SK-N-SH (cell line): ENCODE data around the gene RAG2. TPM values are rescaled to one million over a fixed set of nuclear protein-coding genes. Genes with fewer than 3 reads are reported as not detected.

ENCODE experiments used
- CTCF ChIA-PET: fragments of 300-600, 350-600 bp; formaldehyde crosslinking; extraction: SDS; loops from one replicate; lab custom pipeline; 2021; lab: Yijun Ruan, JAX
- POLR2A ChIA-PET: fragments of 350-600 bp; sonication (Branson Sonifier 250); formaldehyde crosslinking; extraction: SDS; loops from one replicate; lab custom pipeline; 2020; ENCODE audit warnings: antibody characterized with exemption, inconsistent platforms; lab: Yijun Ruan, JAX
- DNase-seq: peaks from one replicate; pipeline ENCODE4 v3.0.0; 2012
- H2AFZ ChIP-seq: fragments of 200-600 bp; sonication (generic); 2 replicates; pipeline ENCODE4 v1.8.1; 2016; ENCODE audit warnings: antibody characterized with exemption, mild to moderate bottlenecking, low read depth
- H3F3A ChIP-seq: fragments of 200-600 bp; sonication (generic); replicated peaks from 2 replicates; pipeline ENCODE3; 2016; ENCODE audit warnings: antibody characterized with exemption, mild to moderate bottlenecking; ENCODE audit not compliant: insufficient read depth
- H3K27ac ChIP-seq, 2 experiments: fragments of 200-500 bp in 1 of 2; fragments of 200-600 bp in 1 of 2; sonication (Bioruptor generic) in 1 of 2; sonication (generic), shearing (Covaris generic) in 1 of 2; 2 replicates each; pipeline versions ENCODE4 v1.5.1 to v1.6.1; 2014 to 2016; ENCODE audit warnings: low read depth in 2 of 2, inconsistent platforms in 1 of 2, low read length in 1 of 2, mild to moderate bottlenecking in 1 of 2, mixed read lengths in 1 of 2
- H3K27me3 ChIP-seq: fragments of 200-600 bp; sonication (generic), shearing (Covaris generic); 2 replicates; pipeline ENCODE4 v1.6.1; 2016; ENCODE audit warnings: mixed run types; ENCODE audit not compliant: insufficient read depth
- H3K36me3 ChIP-seq, 2 experiments: fragments of 200-500 bp in 1 of 2; fragments of 200-600 bp in 1 of 2; sonication (Bioruptor generic) in 1 of 2; sonication (generic) in 1 of 2; replicated peaks in 1 of 2; 2 replicates each; pipeline versions ENCODE3 to v1.5.1; 2014 to 2016; ENCODE audit warnings: low read length in 1 of 2, mild to moderate bottlenecking in 1 of 2; ENCODE audit not compliant: insufficient read depth in 2 of 2, control insufficient read depth in 1 of 2
- H3K4me1 ChIP-seq, 2 experiments: fragments of 200-500 bp in 1 of 2; fragments of 200-600 bp in 1 of 2; sonication (Bioruptor generic) in 1 of 2; sonication (generic), shearing (Covaris generic) in 1 of 2; 2 replicates each; pipeline versions ENCODE4 v1.5.1 to v1.6.1; 2014 to 2016; ENCODE audit warnings: low read depth in 1 of 2, low read length in 1 of 2, mixed run types in 1 of 2; ENCODE audit not compliant: insufficient read depth in 2 of 2, control insufficient read depth in 1 of 2
- H3K4me2 ChIP-seq: fragments of 200-600 bp; sonication (generic), shearing (Covaris generic); 2 replicates; pipeline ENCODE4 v1.6.1; 2017; ENCODE audit warnings: mixed run types
- H3K4me3 ChIP-seq, 2 experiments: fragments of 200-500 bp in 1 of 2; fragments of 200-600 bp in 1 of 2; sonication (Bioruptor generic) in 1 of 2; sonication (generic), shearing (Covaris generic) in 1 of 2; 2 replicates each; pipeline versions ENCODE4 v1.5.1 to v1.8.1; 2014 to 2016; ENCODE audit warnings: low read depth in 2 of 2, inconsistent platforms in 1 of 2, low read length in 1 of 2, mild to moderate bottlenecking in 1 of 2, mixed read lengths in 1 of 2, moderate library complexity in 1 of 2
- H3K79me2 ChIP-seq: fragments of 200-600 bp; sonication (generic); 2 replicates; pipeline ENCODE4 v1.8.1; 2017; ENCODE audit warnings: mild to moderate bottlenecking; ENCODE audit not compliant: insufficient read depth
- H3K9ac ChIP-seq: fragments of 200-600 bp; sonication (generic); 2 replicates; pipeline ENCODE4 v1.6.1; 2017; ENCODE audit warnings: mixed run types
- H3K9me2 ChIP-seq: fragments of 200-600 bp; sonication (generic); 2 replicates; pipeline ENCODE4 v1.6.1; 2017; ENCODE audit warnings: mixed run types
- H3K9me3 ChIP-seq: fragments of 200-600 bp; sonication (generic); 2 replicates; pipeline ENCODE4 v1.6.1; 2017; ENCODE audit warnings: mixed run types, mild to moderate bottlenecking, moderate library complexity
- H4K20me1 ChIP-seq: fragments of 200-600 bp; sonication (generic); 2 replicates; pipeline ENCODE4 v1.6.1; 2017; ENCODE audit warnings: mild to moderate bottlenecking, mixed run types; ENCODE audit not compliant: insufficient read depth
- FOSL2 ChIP-seq: IDR thresholded peaks from 2 replicates; pipeline ENCODE4 v1.4.0; 2012; ENCODE audit warnings: low read depth, mild to moderate bottlenecking, moderate library complexity, borderline replicate concordance
- FOXJ3 ChIP-seq: sonication (generic); formaldehyde crosslinking; IDR thresholded peaks from 2 replicates; pipeline ENCODE4 v1.5.1; 2020; ENCODE audit warnings: mild to moderate bottlenecking, missing genetic modification reagents
- GABPA ChIP-seq: IDR thresholded peaks from 2 replicates; pipeline ENCODE4 v1.4.0; 2012; ENCODE audit warnings: low read depth, mild to moderate bottlenecking
- IRF3 ChIP-seq: fragments of 150-350 bp; IDR thresholded peaks from 2 replicates; pipeline ENCODE4 v1.6.1; 2016; ENCODE audit warnings: mild to moderate bottlenecking, low read depth, low read length
- MAX ChIP-seq: IDR thresholded peaks from 2 replicates; pipeline ENCODE4 v1.4.0; 2012; ENCODE audit warnings: low read depth
- MXI1 ChIP-seq: IDR thresholded peaks from 2 replicates; pipeline ENCODE4 v1.6.1; 2012; ENCODE audit warnings: mild to moderate bottlenecking, low read depth, low read length, improper control_type of control experiment
- NFIC ChIP-seq: IDR thresholded peaks from 2 replicates; pipeline ENCODE4 v1.4.0; 2012; ENCODE audit warnings: borderline replicate concordance
- NRF1 ChIP-seq: IDR thresholded peaks from 2 replicates; pipeline ENCODE4 v1.6.1; 2012; ENCODE audit warnings: low read depth, mild to moderate bottlenecking, low read length
- RAD21 ChIP-seq: IDR thresholded peaks from 2 replicates; pipeline ENCODE4 v1.6.1; 2012; ENCODE audit warnings: mild to moderate bottlenecking, low read length
- RCOR1 ChIP-seq: fragments of 150-350 bp; IDR thresholded peaks from 2 replicates; pipeline ENCODE4 v1.6.1; 2017; ENCODE audit warnings: antibody characterized with exemption, low read length
- REST ChIP-seq: IDR thresholded peaks from 2 replicates; pipeline ENCODE4 v1.6.1; 2012; ENCODE audit warnings: mild to moderate bottlenecking, low read depth, low read length, moderate library complexity
- RFX5 ChIP-seq: IDR thresholded peaks from 2 replicates; pipeline ENCODE4 v1.6.1; 2012; ENCODE audit warnings: mild to moderate bottlenecking, improper control_type of control experiment, low read length
- TAF1 ChIP-seq: IDR thresholded peaks from 2 replicates; pipeline ENCODE4 v1.6.1; 2012; ENCODE audit warnings: low read depth, mild to moderate bottlenecking, low read length, moderate library complexity, borderline replicate concordance
- TCF12 ChIP-seq: IDR thresholded peaks from 2 replicates; pipeline ENCODE4 v1.4.0; 2012
- TEAD4 ChIP-seq: IDR thresholded peaks from 2 replicates; pipeline ENCODE4 v1.4.0; 2012; ENCODE audit warnings: mild to moderate bottlenecking, borderline replicate concordance; ENCODE audit not compliant: insufficient read depth
- USF1 ChIP-seq: IDR thresholded peaks from 2 replicates; pipeline ENCODE4 v1.4.0; 2012; ENCODE audit warnings: low read depth, borderline replicate concordance
- ZBTB33 ChIP-seq: IDR thresholded peaks from 2 replicates; pipeline ENCODE4 v1.4.0; 2012; ENCODE audit warnings: low read depth, borderline replicate concordance
- WGBS: methylation state at CpG from one replicate; pipeline ENCODE4 v1.1.6; 2017; ENCODE audit warnings: low lambda C conversion rate; 5-methylcytosine and 5-hydroxymethylcytosine counted together
- polyA plus RNA-seq, 3 experiments: library from polyadenylated mRNA; depleted of rRNA; stranded (reverse); fragments of >200 nt; gene quantifications; 2 replicates each; pipeline ENCODE4 v1.2.3, GENCODE V29; 2012

RAG2 gene
- polyA plus RNA-seq, 1 of the 3 experiments (the other 2 are of a cell fraction): 0.15 TPM

GRCh38 chr11:36631774-36632173, 33.7 kb upstream of the RAG2 start:
- no peaks in the 10 kb centered on the region for H3K9me3 ChIP-seq
- H3K9ac ChIP-seq: no peak overlapping the region
- H2AFZ ChIP-seq: no peak overlapping the region
- no peaks in the 10 kb centered on the region for H3K9me2 ChIP-seq
- no peaks in the 10 kb centered on the region for H3K27me3 ChIP-seq
- CTCF ChIA-PET: no interaction called here
- H3F3A ChIP-seq: no peaks in the 10 kb centered on the region
- TF ChIP-seq USF1 (no peak), IRF3 (no peak), FOSL2 (no peak), NRF1 (no peak), GABPA (no peak), RFX5 (no peak), NFIC (no peak), FOXJ3 (CRISPR knock-in tag) (no peak), TEAD4 (no peak), REST (no peak), MAX (no peak), RCOR1 (no peak), RAD21 (no peak), TCF12 (no peak), ZBTB33 (no peak), TAF1 (no peak), MXI1 (no peak)
- TF ChIP-seq, all 33 proteins: peak for 0
- POLR2A ChIA-PET: no interaction called here
- H4K20me1 ChIP-seq: no peaks in the 10 kb centered on the region
- H3K27ac ChIP-seq: peak overlapping the region in 1 of 2 experiments; percentile 99; a peak in 2 of 4 replicates
- H3K36me3 ChIP-seq: peaks cover 0 to 18% of the 10 kb centered on the region in 2 experiments
- peaks cover 0 to 37% of the 10 kb centered on the region in 2 experiments; a peak in 2 of 4 replicates for H3K4me1 ChIP-seq
- WGBS: 83% methylated on average over 2 of the region's 2 CpGs
- no peaks in the 10 kb centered on the region for H3K79me2 ChIP-seq
- H3K4me2 ChIP-seq: no peak overlapping the region
- no peak overlapping the region for H3K4me3 ChIP-seq
- DNase-seq: no peak
